Suprapubic skin (tissue), 4 donors: ENCODE data around the gene SMIM10L1. TPM values are rescaled to one million over a fixed set of nuclear protein-coding genes. Genes with fewer than 3 reads are reported as not detected.

Source experiments
- DNase-seq, 2 donors: peaks; one replicate each; pipeline ENCODE4 v3.0.0-alpha.2; 2019; ENCODE audit warnings: low spot score in 2 of 2
- H3K27ac ChIP-seq: fragments of 200-600 bp; sonication (generic); one replicate; pipeline ENCODE4 v1.5.1; 2019
- H3K27me3 ChIP-seq: fragments of 200-600 bp; sonication (generic); one replicate; pipeline ENCODE4 v1.5.1; 2019
- H3K36me3 ChIP-seq: fragments of 200-600 bp; sonication (generic); one replicate; pipeline ENCODE4 v1.5.1; 2019
- H3K4me1 ChIP-seq: fragments of 200-600 bp; sonication (generic); one replicate; pipeline ENCODE4 v1.5.1; 2019
- H3K4me3 ChIP-seq: fragments of 200-600 bp; sonication (generic); one replicate; pipeline ENCODE4 v1.5.1; 2019; ENCODE audit warnings: mild to moderate bottlenecking
- H3K9me3 ChIP-seq: fragments of 200-600 bp; sonication (generic); one replicate; pipeline ENCODE4 v1.5.1; 2019
- CTCF ChIP-seq, 2 donors: fragments of 200-600 bp in 1 of 2; fragments of 450-650 bp in 1 of 2; sonication (generic) in 1 of 2; IDR thresholded peaks; one replicate each; pipeline ENCODE4 v1.5.1; 2016 to 2019; ENCODE audit warnings: antibody characterized with exemption in 2 of 2, mild to moderate bottlenecking in 1 of 2, moderate library complexity in 1 of 2
- EP300 ChIP-seq: sonication (generic); formaldehyde crosslinking; IDR thresholded peaks from one replicate; pipeline ENCODE4 v1.6.1; 2017; ENCODE audit warnings: antibody characterized with exemption
- POLR2A ChIP-seq, 2 donors: fragments of 450-650 bp; IDR thresholded peaks; one replicate each; pipeline ENCODE4 v1.6.1; 2017; ENCODE audit warnings: antibody characterized with exemption in 2 of 2, mild to moderate bottlenecking in 2 of 2, moderate library complexity in 2 of 2
- POLR2AphosphoS5 ChIP-seq, 3 donors: sonication (generic); formaldehyde crosslinking; IDR thresholded peaks; one replicate each; pipeline ENCODE4 v1.6.1; 2017; ENCODE audit warnings: antibody characterized with exemption in 3 of 3
- WGBS: methylation state at CpG from one replicate; pipeline ENCODE4 v1.1.5; 2018; 5-methylcytosine and 5-hydroxymethylcytosine counted together
- total RNA-seq, 4 donors: library from RNA; depleted of rRNA; stranded (reverse); fragments of >200 nt; gene quantifications; one replicate each; pipeline ENCODE4 v1.1.0, GENCODE V29; 2016

The SMIM10L1 gene
- total RNA-seq, 4 donors from 2014 or later, result 2.8 to 7.0 (median 4.1) TPM

GRCh38 chr12:11178250-11178649, 7.3 kb downstream of the SMIM10L1 start:
- H3K9me3 ChIP-seq, result no peaks in the 10 kb centered on the region
- no peak overlapping the region for H3K4me3 ChIP-seq
- H3K27ac ChIP-seq, result no peak overlapping the region
- no peaks in the 10 kb centered on the region for H3K4me1 ChIP-seq
- TF ChIP-seq POLR2A (IDR thresholded peaks at IDR 0.05), result no peak
- TF ChIP-seq CTCF (IDR thresholded peaks at IDR 0.05), result no peak
- TF ChIP-seq POLR2AphosphoS5 (IDR thresholded peaks at IDR 0.05), result no peak
- no peak for TF ChIP-seq EP300
- DNase-seq, result no peak
- H3K36me3 ChIP-seq, result no peaks in the 10 kb centered on the region
- 100% methylated on average over 1 of the region's 1 CpG for WGBS
- no peaks in the 10 kb centered on the region for H3K27me3 ChIP-seq

GRCh38 chr12:11182529-11182928, 11.5 kb downstream of the SMIM10L1 start:
- Histone ChIP-seq H3K4me1 (no peaks in the 10 kb centered on the region), H3K27me3 (no peaks in the 10 kb centered on the region), H3K9me3 (no peaks in the 10 kb centered on the region), H3K36me3 (no peaks in the 10 kb centered on the region), H3K27ac (no peak overlapping the region), H3K4me3 (no peak overlapping the region)
- DNase-seq, result no peak
- TF ChIP-seq POLR2A (IDR thresholded peaks at IDR 0.05), result no peak
- TF ChIP-seq EP300, result no peak

- Histone ChIP-seq H3K36me3 (no peaks in the 10 kb centered on the region), H3K4me1 (no peaks in the 10 kb centered on the region), H3K9me3 (no peaks in the 10 kb centered on the region), H3K4me3 (no peak overlapping the region), H3K27me3 (no peaks in the 10 kb centered on the region), H3K27ac (no peak overlapping the region)
- no peak for DNase-seq
- no peak for TF ChIP-seq POLR2AphosphoS5 (IDR thresholded peaks at IDR 0.05)
- TF ChIP-seq EP300, result no peak
- TF ChIP-seq CTCF (IDR thresholded peaks at IDR 0.05), result no peak
- TF ChIP-seq POLR2A (IDR thresholded peaks at IDR 0.05), result no peak
These were observed 12.0 kb downstream of the SMIM10L1 start for GRCh38 chr12:11183011-11183410.

- Histone ChIP-seq H3K27ac (no peak within 1 kb of the TSS), H3K4me1 (no peaks in the 10 kb centered on the region), H3K27me3 (no peaks in the 10 kb centered on the region), H3K4me3 (no peak within 1 kb of the TSS), H3K9me3 (no peaks in the 10 kb centered on the region), H3K36me3 (no peaks in the 10 kb centered on the region)
- DNase-seq, result no peak
- TF ChIP-seq POLR2AphosphoS5 (IDR thresholded peaks at IDR 0.05) (no peak), CTCF (IDR thresholded peaks at IDR 0.05) (no peak), EP300 (no peak), POLR2A (IDR thresholded peaks at IDR 0.05) (no peak)
- 70% methylated on average over 2 of the region's 2 CpGs for WGBS
These were observed 15.8 kb downstream of the SMIM10L1 start, which contains the start of gene TAS2R42 for GRCh38 chr12:11186837-11187236. TAS2R42 (minus strand) TSS chr12:11186937; CDS start chr12:11186937, 0 bp downstream.

- Histone ChIP-seq H3K36me3 (no peaks in the 10 kb centered on the region), H3K4me3 (no peak overlapping the region), H3K4me1 (no peaks in the 10 kb centered on the region), H3K9me3 (no peaks in the 10 kb centered on the region), H3K27me3 (no peaks in the 10 kb centered on the region), H3K27ac (no peak overlapping the region)
- DNase-seq, result no peak
- TF ChIP-seq POLR2AphosphoS5 (IDR thresholded peaks at IDR 0.05), result no peak
- TF ChIP-seq CTCF (IDR thresholded peaks at IDR 0.05), result no peak
- no peak for TF ChIP-seq EP300
- TF ChIP-seq POLR2A (IDR thresholded peaks at IDR 0.05), result no peak
These were observed 31.8 kb downstream of the SMIM10L1 start for GRCh38 chr12:11202811-11203210.

GRCh38 chr12:11204173-11204572, 33.2 kb downstream of the SMIM10L1 start:
- 91% methylated on average over 3 of the region's 3 CpGs for WGBS
- no peak for DNase-seq
- H3K4me1 ChIP-seq, result no peaks in the 10 kb centered on the region
- no peak overlapping the region for H3K27ac ChIP-seq
- H3K27me3 ChIP-seq, result no peaks in the 10 kb centered on the region
- no peaks in the 10 kb centered on the region for H3K9me3 ChIP-seq
- H3K36me3 ChIP-seq, result no peaks in the 10 kb centered on the region
- TF ChIP-seq POLR2A (IDR thresholded peaks at IDR 0.05) (no peak), EP300 (no peak), POLR2AphosphoS5 (IDR thresholded peaks at IDR 0.05) (no peak), CTCF (IDR thresholded peaks at IDR 0.05) (no peak)
- H3K4me3 ChIP-seq, result no peak overlapping the region
